GM12878 (cell line): ENCODE results near the gene TRAPPC12. TPM values are rescaled to one million over a fixed set of nuclear protein-coding genes. Genes with fewer than 3 reads are reported as not detected.

Source experiments
- ATAC-seq: fragments of 200-7000 bp; cut with Tn5 transposase; 3 replicates; pipeline ENCODE4 v1.9.1; 2020; ENCODE audit warnings: mild to moderate bottlenecking, moderate library complexity
- BruUV-seq: library from RNA; stranded (reverse); fragments of 400-500 nt; replicated peaks from 2 replicates; lab custom pipeline; 2021; lab: Mats Ljungman, UMichigan
- CTCF ChIA-PET: fragments of 300-600 bp; sonication (Branson Sonifier 250); formaldehyde crosslinking; extraction: SDS; loops from one replicate; lab custom pipeline; 2021; ENCODE audit warnings: inconsistent platforms; lab: Yijun Ruan, JAX
- POLR2A ChIA-PET: fragments of 350-600 bp; formaldehyde crosslinking; extraction: SDS; loops from one replicate; lab custom pipeline; 2021; ENCODE audit warnings: inconsistent platforms; lab: Charles Lee
- RAD21 ChIA-PET: fragments of 300-600 bp; sonication (Branson Sonifier 250); formaldehyde crosslinking; loops from one replicate; lab custom pipeline; 2023; ENCODE audit warnings: antibody characterized with exemption; ENCODE audit not compliant: unreplicated experiment; lab: Charles Lee
- SMC1A ChIA-PET: fragments of 300-600 bp; sonication (Branson Sonifier 250); formaldehyde crosslinking; loops from one replicate; lab custom pipeline; 2023; ENCODE audit not compliant: unreplicated experiment, uncharacterized antibody; lab: Charles Lee
- DNase-seq: peaks from one replicate; pipeline ENCODE4 v3.0.0-alpha.2; 2011; ENCODE audit warnings: low read depth, low spot score
- FAIRE-seq: peaks from 3 replicates; lab custom pipeline; 2011; peaks lifted over from hg19 to GRCh38; lab: Jason Lieb, UNC
- H2AFZ ChIP-seq: 2 replicates; pipeline ENCODE4 v1.6.0; 2011; ENCODE audit warnings: low read depth, low read length, control low read depth; ENCODE audit not compliant: control insufficient read depth
- H3K27ac ChIP-seq: 2 replicates; pipeline ENCODE4 v1.5.1; 2011; ENCODE audit warnings: control low read depth; ENCODE audit not compliant: control insufficient read depth, insufficient read depth
- H3K27me3 ChIP-seq, 2 experiments: replicated peaks in 1 of 2; 2 replicates each; pipeline versions ENCODE4 v1.6.0 to v1.6.1; 2011; ENCODE audit warnings: low read length in 1 of 2; ENCODE audit not compliant: control insufficient read depth in 2 of 2, insufficient read depth in 2 of 2
- H3K36me3 ChIP-seq, 2 experiments: 2 replicates each; pipeline ENCODE4 v1.5.1; 2011; ENCODE audit warnings: low read length in 1 of 2; ENCODE audit not compliant: control insufficient read depth in 2 of 2, insufficient read depth in 2 of 2
- H3K4me1 ChIP-seq: 2 replicates; pipeline ENCODE4 v1.6.1; 2011; ENCODE audit warnings: mild to moderate bottlenecking, low read length, moderate library complexity, mixed read lengths; ENCODE audit not compliant: control insufficient read depth, insufficient read depth
- H3K4me2 ChIP-seq: 2 replicates; pipeline ENCODE4 v1.6.0; 2011; ENCODE audit warnings: control low read depth; ENCODE audit not compliant: control insufficient read depth, insufficient read depth
- H3K4me3 ChIP-seq: fragments of 200-600 bp; sonication (generic); 2 replicates; pipeline ENCODE4 v1.5.1; 2016
- H3K79me2 ChIP-seq: 2 replicates; pipeline ENCODE4 v1.6.0; 2011; ENCODE audit warnings: low read length; ENCODE audit not compliant: control insufficient read depth, insufficient read depth
- H3K9ac ChIP-seq: 2 replicates; pipeline ENCODE4 v1.8.0; 2011; ENCODE audit warnings: low read length, control low read depth, mixed read lengths; ENCODE audit not compliant: control insufficient read depth, insufficient read depth
- H3K9me3 ChIP-seq: replicated peaks from 3 replicates; pipeline ENCODE4 v1.5.1; 2011; ENCODE audit warnings: mild to moderate bottlenecking, low read length; ENCODE audit not compliant: control insufficient read depth, insufficient read depth
- H4K20me1 ChIP-seq: 2 replicates; pipeline ENCODE4 v1.6.0; 2011; ENCODE audit not compliant: control insufficient read depth, insufficient read depth
- CEBPZ ChIP-seq: fragments of 150-350 bp; IDR thresholded peaks from 2 replicates; pipeline ENCODE4 v1.6.1; 2016; ENCODE audit warnings: low read depth, low read length
- FOXM1 ChIP-seq: IDR thresholded peaks from 2 replicates; pipeline ENCODE4 v1.6.1; 2012; ENCODE audit warnings: low read depth, mild to moderate bottlenecking, inconsistent platforms, low read length, moderate library complexity
- HDAC6 ChIP-seq: fragments of 200-600 bp; sonication (generic); IDR thresholded peaks from one replicate; pipeline ENCODE4 v1.8.0; 2017; ENCODE audit warnings: antibody characterized with exemption; ENCODE audit not compliant: unreplicated experiment
- IKZF1 ChIP-seq: fragments of 450-650 bp; conservative IDR thresholded peaks from 2 replicates; pipeline ENCODE4 v1.6.1; 2017; ENCODE audit warnings: antibody characterized with exemption, mild to moderate bottlenecking
- JUNB ChIP-seq: IDR thresholded peaks from 2 replicates; pipeline ENCODE4 v1.6.1; 2016; ENCODE audit warnings: antibody characterized with exemption, mild to moderate bottlenecking
- KAT2A ChIP-seq: conservative IDR thresholded peaks from 2 replicates; pipeline ENCODE4 v1.6.1; 2011; ENCODE audit warnings: low read depth, low read length; ENCODE audit not compliant: control insufficient read depth
- MAX ChIP-seq: IDR thresholded peaks from 2 replicates; pipeline ENCODE4 v1.6.1; 2012; ENCODE audit warnings: low read depth, low read length, improper control_type of control experiment
- MYB ChIP-seq: fragments of 150-350 bp; IDR thresholded peaks from 2 replicates; pipeline ENCODE4 v1.6.1; 2014; ENCODE audit warnings: mild to moderate bottlenecking, low read depth, low read length, borderline replicate concordance
- NFYB ChIP-seq: IDR thresholded peaks from 2 replicates; pipeline ENCODE4 v1.6.1; 2011; ENCODE audit warnings: low read depth, mild to moderate bottlenecking, low read length, improper control_type of control experiment, moderate library complexity; ENCODE audit not compliant: insufficient read depth
- NR2C1 ChIP-seq: fragments of 450-650 bp; IDR thresholded peaks from 2 replicates; pipeline ENCODE4 v1.6.1; 2017; ENCODE audit warnings: antibody characterized with exemption, mild to moderate bottlenecking, moderate library complexity
- PML ChIP-seq: IDR thresholded peaks from 2 replicates; pipeline ENCODE4 v1.6.1; 2012; ENCODE audit warnings: low read length, inconsistent platforms
- RB1 ChIP-seq: fragments of 450-650 bp; formaldehyde crosslinking; IDR thresholded peaks from 2 replicates; pipeline ENCODE4 v1.6.1; 2017; ENCODE audit warnings: mild to moderate bottlenecking, borderline replicate concordance
- TBL1XR1 ChIP-seq: IDR thresholded peaks from 2 replicates; pipeline ENCODE4 v1.6.1; 2012; ENCODE audit warnings: low read depth, low read length, improper control_type of control experiment
- ZNF592 ChIP-seq: fragments of 450-650 bp; IDR thresholded peaks from 2 replicates; pipeline ENCODE4 v1.6.1; 2017; ENCODE audit warnings: mild to moderate bottlenecking, moderate library complexity
- WGBS: methylation state at CpG from one replicate; pipeline ENCODE4 v1.1.6; 2016; ENCODE audit warnings: low lambda C conversion rate; ENCODE audit not compliant: insufficient replicate concordance, insufficient coverage; ENCODE audit errors: missing lambda C conversion rate; 5-methylcytosine and 5-hydroxymethylcytosine counted together
- in situ Hi-C: fragments of 300-500 bp; cut with MboI; formaldehyde crosslinking; loops from 9 replicates; pipeline ENCODE4 v1.14.3; 2018; ENCODE audit warnings: mixed read lengths
- intact Hi-C: fragments of 100-400 bp; cut with micrococcal nuclease; formaldehyde crosslinking; loops from one replicate; pipeline ENCODE4 v1.14.2; 2022; ENCODE audit not compliant: unreplicated experiment
- polyA plus RNA-seq, 11 experiments: library from polyadenylated mRNA; depleted of rRNA in 4 of 11; unstranded in 6 of 11; stranded (reverse) in 5 of 11; fragments of >200 nt; fragmentation: Nextera tagmentation in 4 of 11; fragmentation: Illumina TruSeq in 1 of 11; extraction: Ambion mirVana in 4 of 11; extraction: Trizol in 1 of 11; gene quantifications; 1 replicate in 1 of 11; 2 replicates in 10 of 11; pipeline versions ENCODE4 v1.2.1 to v1.2.3, GENCODE V29; 2011 to 2016; ENCODE audit warnings: inconsistent platforms in 2 of 11, missing spikeins in 2 of 11, low read depth in 1 of 11
- total RNA-seq, 4 experiments: library from RNA; depleted of rRNA in 3 of 4; stranded (reverse); fragments of >200 nt in 3 of 4; fragmentation: Illumina TruSeq in 1 of 4; extraction: Trizol in 1 of 4; gene quantifications; 2 replicates each; pipeline versions ENCODE4 v1.2.1 to v1.2.3, GENCODE V29; 2013 to 2021

Gene TRAPPC12
- total and polyA plus RNA-seq, 10 of the 15 experiments (the other 5 are each of a cell fraction or from before 2014, with no cell fraction given) = 8.6 to 77.1 (median 37.4) TPM

- TF ChIP-seq ZNF592 (no peak), NR2C1 (no peak), RB1 (no peak), PML (no peak)
- TF ChIP-seq, all 136 proteins: peak for 0
Observed at GRCh38 chr2:3489764-3490115, 110.2 kb downstream of the TRAPPC12 start (continued).

GRCh38 chr2:3490191-3491170 lies 111.0 kb downstream of the TRAPPC12 start:
- in situ Hi-C loops = no loop called here
- no TSS peak for BruUV-seq
- Histone ChIP-seq H3K9me3 (no peaks in the 10 kb centered on the region), H4K20me1 (no peaks in the 10 kb centered on the region), H3K79me2 (no peaks in the 10 kb centered on the region), H3K4me3 (no peak overlapping the region), H2AFZ (no peak overlapping the region), H3K4me1 (no peaks in the 10 kb centered on the region), H3K27me3 (no peaks in the 10 kb centered on the region), H3K36me3 (no peaks in the 10 kb centered on the region), H3K9ac (no peak overlapping the region), H3K4me2 (no peak overlapping the region), H3K27ac (no peak overlapping the region)
- ChIA-PET POLR2A (no interaction called here), CTCF (no interaction called here), RAD21 (no interaction called here), SMC1A (interaction anchor here (1.8 kb wide), 1 partner anchor 66 kb away, joined by 3 read pairs; no protein-coding TSS in a partner anchor)
- no peak for FAIRE-seq
- DNase-seq = no peak
- WGBS = 55% methylated on average over 26 of the region's 27 CpGs
- intact Hi-C loops = no loop called here
- peak; percentile 33 for ATAC-seq
- TF ChIP-seq NFYB (no peak), FOXM1 (no peak), CEBPZ (no peak), HDAC6 (no peak), MYB (no peak), JUNB (no peak), TBL1XR1 (no peak), IKZF1 (no peak), KAT2A (no peak), MAX (no peak)
